Glutamatergic neuron (in vitro differentiated cells): ENCODE results near the gene DMRTB1. TPM values are rescaled to one million over a fixed set of nuclear protein-coding genes. Genes with fewer than 3 reads are reported as not detected.

Experiments
- DNase-seq: peaks from one replicate; pipeline ENCODE4 v3.0.0; 2022
- H3K27ac Mint-ChIP-seq: one replicate; pipeline ENCODE4 v1.8.0; 2020; ENCODE audit warnings: mild to moderate bottlenecking, mixed read lengths, inconsistent platforms; ENCODE audit not compliant: unreplicated experiment
- H3K27me3 Mint-ChIP-seq: one replicate; pipeline ENCODE4 v1.8.0; 2020; ENCODE audit warnings: mild to moderate bottlenecking, moderate library complexity, mixed read lengths, inconsistent platforms; ENCODE audit not compliant: unreplicated experiment
- H3K36me3 Mint-ChIP-seq: one replicate; pipeline ENCODE4 v1.8.0; 2020; ENCODE audit warnings: mild to moderate bottlenecking, mixed read lengths, inconsistent platforms; ENCODE audit not compliant: unreplicated experiment
- H3K4me1 Mint-ChIP-seq: one replicate; pipeline ENCODE4 v1.8.0; 2020; ENCODE audit warnings: mild to moderate bottlenecking, low read depth, mixed read lengths, inconsistent platforms; ENCODE audit not compliant: unreplicated experiment
- H3K4me3 Mint-ChIP-seq: one replicate; pipeline ENCODE4 v1.8.0; 2020; ENCODE audit warnings: mild to moderate bottlenecking, mixed read lengths, inconsistent platforms; ENCODE audit not compliant: unreplicated experiment
- H3K9me3 Mint-ChIP-seq: one replicate; pipeline ENCODE4 v1.8.0; 2020; ENCODE audit warnings: mild to moderate bottlenecking, moderate library complexity, mixed read lengths, inconsistent platforms; ENCODE audit not compliant: unreplicated experiment
- CTCF ChIP-seq: fragments of 200-600 bp; sonication (generic); IDR thresholded peaks from one replicate; pipeline ENCODE4 v1.5.0; 2021; ENCODE audit not compliant: partially characterized antibody, unreplicated experiment
- total RNA-seq: library from RNA; stranded (reverse); fragmentation: NEBNext Ultra II Directional; extraction: Animal tissue kit (Norgen Biotek cat#: 25700); gene quantifications from one replicate; pipeline ENCODE4 v1.2.1, GENCODE V29; 2021; ENCODE audit not compliant: unreplicated experiment

DMRTB1 gene
- total RNA-seq, 1 donor from 2014 or later = not detected

GRCh38 chr1:53508056-53508990 lies 49.1 kb downstream of the DMRTB1 start:
- Mint-ChIP-seq H3K4me1 (peaks cover 21% of the 10 kb centered on the region), H3K27me3 (peaks cover 5% of the 10 kb centered on the region), H3K9me3 (no peaks in the 10 kb centered on the region), H3K4me3 (no peak overlapping the region), H3K27ac (no peak overlapping the region), H3K36me3 (no peaks in the 10 kb centered on the region)
- no peak for TF ChIP-seq CTCF
- DNase-seq = no peak

GRCh38 chr1:53508991-53509666 lies 49.9 kb downstream of the DMRTB1 start:
- peaks cover 20% of the 10 kb centered on the region for H3K4me1 Mint-ChIP-seq
- no peak for DNase-seq
- no peak for TF ChIP-seq CTCF
- H3K27ac Mint-ChIP-seq = no peak overlapping the region
- no peak overlapping the region for H3K4me3 Mint-ChIP-seq
- H3K36me3 Mint-ChIP-seq = no peaks in the 10 kb centered on the region
- peaks cover 3% of the 10 kb centered on the region for H3K27me3 Mint-ChIP-seq
- H3K9me3 Mint-ChIP-seq = no peaks in the 10 kb centered on the region

- Mint-ChIP-seq H3K4me3 (no peak overlapping the region), H3K36me3 (no peaks in the 10 kb centered on the region), H3K27ac (no peak overlapping the region), H3K4me1 (peaks cover 25% of the 10 kb centered on the region), H3K9me3 (no peaks in the 10 kb centered on the region), H3K27me3 (peaks cover 3% of the 10 kb centered on the region)
- DNase-seq = no peak
- no peak for TF ChIP-seq CTCF
Measured at GRCh38 chr1:53509775-53510174, 50.6 kb downstream of the DMRTB1 start.

- H3K4me3 Mint-ChIP-seq = no peak overlapping the region
- H3K4me1 Mint-ChIP-seq = peaks cover 26% of the 10 kb centered on the region
- peaks cover 3% of the 10 kb centered on the region for H3K27me3 Mint-ChIP-seq
- H3K27ac Mint-ChIP-seq = no peak overlapping the region
- H3K36me3 Mint-ChIP-seq = no peaks in the 10 kb centered on the region
- no peak for TF ChIP-seq CTCF
- DNase-seq = no peak
- H3K9me3 Mint-ChIP-seq = no peaks in the 10 kb centered on the region
Measured at GRCh38 chr1:53510215-53510614, 51.0 kb downstream of the DMRTB1 start.

GRCh38 chr1:53511323-53511932 lies 52.2 kb downstream of the DMRTB1 start:
- H3K36me3 Mint-ChIP-seq = no peaks in the 10 kb centered on the region
- DNase-seq = no peak
- no peak for TF ChIP-seq CTCF
- peaks cover 31% of the 10 kb centered on the region for H3K4me1 Mint-ChIP-seq
- peaks cover 3% of the 10 kb centered on the region for H3K27me3 Mint-ChIP-seq
- no peaks in the 10 kb centered on the region for H3K9me3 Mint-ChIP-seq
- H3K27ac Mint-ChIP-seq = no peak overlapping the region
- H3K4me3 Mint-ChIP-seq = no peak overlapping the region
